AG09309 (cell line): ENCODE results near the gene NUP160.
"Not testable (repeated sequence)": the region's sequence is repeated elsewhere in the genome, so short reads cannot be mapped to it uniquely, and the experiment has no call there.

ENCODE experiments used
- DNase-seq: peaks from one replicate; pipeline ENCODE4 v3.0.0-alpha.2; 2010; ENCODE audit warnings: low read depth
- H3K4me3 ChIP-seq: 2 replicates; pipeline ENCODE4 v1.5.1; 2011; ENCODE audit warnings: mild to moderate bottlenecking, low read depth, low read length, moderate library complexity; ENCODE audit not compliant: control insufficient read depth
- TF ChIP-seq, protein P1 (sequence below): IDR thresholded peaks from 2 replicates; pipeline ENCODE4 v1.5.1; 2011; ENCODE audit warnings: mild to moderate bottlenecking, low read depth, low read length, inconsistent platforms; ENCODE audit not compliant: insufficient read depth, control insufficient read depth; ENCODE audit errors: missing control alignments

Gene NUP160

DNA sequence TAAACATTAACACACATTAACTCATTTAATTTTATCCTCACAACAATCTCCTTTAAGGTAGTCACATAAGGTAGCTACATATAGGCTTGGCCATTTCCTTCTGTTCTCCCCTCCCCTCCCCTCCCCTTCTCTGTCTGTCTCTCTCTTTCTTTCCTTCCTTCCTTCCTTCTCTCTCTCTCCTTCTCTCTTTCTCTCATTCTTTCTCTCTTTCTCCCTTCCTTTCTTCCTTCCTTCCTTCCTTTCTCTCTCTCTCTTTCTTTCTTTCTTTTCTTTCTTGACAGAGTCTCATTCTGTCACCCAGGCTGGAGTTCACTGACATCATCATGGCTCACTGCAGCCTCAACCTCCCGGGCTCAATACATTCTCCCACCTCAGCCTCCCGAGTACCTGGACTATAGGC is 22.3 kb upstream of the NUP160 start:
- TF ChIP-seq, protein P1, sequence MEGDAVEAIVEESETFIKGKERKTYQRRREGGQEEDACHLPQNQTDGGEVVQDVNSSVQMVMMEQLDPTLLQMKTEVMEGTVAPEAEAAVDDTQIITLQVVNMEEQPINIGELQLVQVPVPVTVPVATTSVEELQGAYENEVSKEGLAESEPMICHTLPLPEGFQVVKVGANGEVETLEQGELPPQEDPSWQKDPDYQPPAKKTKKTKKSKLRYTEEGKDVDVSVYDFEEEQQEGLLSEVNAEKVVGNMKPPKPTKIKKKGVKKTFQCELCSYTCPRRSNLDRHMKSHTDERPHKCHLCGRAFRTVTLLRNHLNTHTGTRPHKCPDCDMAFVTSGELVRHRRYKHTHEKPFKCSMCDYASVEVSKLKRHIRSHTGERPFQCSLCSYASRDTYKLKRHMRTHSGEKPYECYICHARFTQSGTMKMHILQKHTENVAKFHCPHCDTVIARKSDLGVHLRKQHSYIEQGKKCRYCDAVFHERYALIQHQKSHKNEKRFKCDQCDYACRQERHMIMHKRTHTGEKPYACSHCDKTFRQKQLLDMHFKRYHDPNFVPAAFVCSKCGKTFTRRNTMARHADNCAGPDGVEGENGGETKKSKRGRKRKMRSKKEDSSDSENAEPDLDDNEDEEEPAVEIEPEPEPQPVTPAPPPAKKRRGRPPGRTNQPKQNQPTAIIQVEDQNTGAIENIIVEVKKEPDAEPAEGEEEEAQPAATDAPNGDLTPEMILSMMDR, result no peak
- H3K4me3 ChIP-seq, result no peak overlapping the region
- DNase-seq, result no peak

DNA sequence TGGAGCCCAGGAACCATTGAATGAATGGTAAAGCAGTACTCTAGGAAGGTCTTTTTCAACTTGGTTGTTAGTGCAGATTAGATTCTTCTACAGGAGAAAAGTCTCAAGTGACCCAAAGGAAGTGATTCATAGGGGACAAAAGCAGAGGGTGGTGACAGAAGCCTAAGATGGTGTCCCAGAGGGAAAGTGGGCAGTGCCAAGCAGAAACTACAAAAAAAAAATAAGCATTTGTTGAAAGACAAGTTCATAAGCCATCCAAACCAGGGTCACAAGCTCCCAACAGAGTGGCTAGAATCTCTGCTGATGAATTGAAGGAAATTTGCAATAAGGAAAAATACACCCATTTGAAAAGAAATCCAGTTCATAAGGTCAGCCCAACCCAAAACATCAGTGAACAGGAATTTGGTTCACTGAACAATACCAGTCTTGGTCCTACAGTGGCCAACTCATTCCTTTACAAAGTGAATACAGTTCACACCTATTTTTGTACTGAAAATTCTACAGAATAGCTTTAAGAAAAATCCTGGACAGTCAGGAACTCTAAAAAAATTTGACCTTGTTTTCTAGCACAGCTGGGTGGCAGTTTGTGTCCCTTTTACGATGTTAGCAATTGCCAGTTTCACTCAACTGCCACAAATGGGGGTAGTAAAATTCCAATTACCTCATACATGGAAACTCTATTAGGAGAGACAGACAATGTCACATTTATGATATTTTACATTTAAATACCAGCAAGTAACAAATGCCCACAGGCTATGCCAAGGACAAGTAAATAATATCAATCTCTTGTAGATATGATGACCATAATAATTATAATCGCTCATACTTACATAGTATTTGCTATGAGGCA is 21.6 kb upstream of the NUP160 start:
- DNase-seq, result no peak
- TF ChIP-seq, protein P1, result no peak
- no peak overlapping the region for H3K4me3 ChIP-seq

DNA sequence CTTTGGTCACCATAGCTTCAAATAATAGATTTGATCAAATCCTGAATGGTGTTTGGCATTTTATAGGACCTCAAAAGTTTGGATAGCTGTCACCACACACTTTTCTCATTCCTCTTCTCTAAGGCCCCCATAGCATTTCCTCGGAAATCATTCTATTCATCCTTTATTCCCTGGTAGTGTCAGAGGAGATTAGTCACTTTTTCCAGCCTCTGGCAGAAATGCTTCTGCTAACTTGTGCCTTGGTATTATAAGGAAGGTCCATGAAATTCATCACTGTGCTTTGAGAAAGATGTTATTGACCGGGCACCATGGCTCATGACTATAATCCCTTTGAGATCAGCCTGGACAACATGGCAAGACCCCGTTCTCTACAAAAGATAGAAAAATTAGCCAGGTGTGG is 19.7 kb upstream of the NUP160 start:
- no peak for DNase-seq

DNA sequence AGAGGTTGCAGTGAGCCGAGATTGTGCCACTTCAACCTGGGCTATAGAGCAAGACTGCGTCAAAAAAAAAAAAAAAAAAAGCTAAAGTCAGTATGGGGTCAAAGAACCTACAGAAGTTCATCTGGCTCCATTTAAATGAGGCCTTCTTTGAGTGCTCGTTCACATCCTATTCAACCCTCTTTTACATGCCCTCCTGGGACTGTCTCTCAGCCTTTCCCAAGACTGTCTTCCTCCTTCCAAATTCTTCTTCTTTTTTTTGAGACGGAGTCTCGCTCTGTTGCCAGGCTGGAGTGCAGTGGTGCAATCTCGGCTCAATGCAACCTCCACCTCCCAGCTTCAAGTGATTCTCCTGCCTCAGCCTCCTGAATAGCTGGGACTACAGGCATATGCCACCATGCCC is 18.7 kb upstream of the NUP160 start:
- not testable (repeated sequence) for H3K4me3 ChIP-seq, DNase-seq

More for the DNA sequence above, 19.7 kb upstream of the NUP160 start:
- no peak overlapping the region for H3K4me3 ChIP-seq
- TF ChIP-seq, protein P1, result no peak

DNA sequence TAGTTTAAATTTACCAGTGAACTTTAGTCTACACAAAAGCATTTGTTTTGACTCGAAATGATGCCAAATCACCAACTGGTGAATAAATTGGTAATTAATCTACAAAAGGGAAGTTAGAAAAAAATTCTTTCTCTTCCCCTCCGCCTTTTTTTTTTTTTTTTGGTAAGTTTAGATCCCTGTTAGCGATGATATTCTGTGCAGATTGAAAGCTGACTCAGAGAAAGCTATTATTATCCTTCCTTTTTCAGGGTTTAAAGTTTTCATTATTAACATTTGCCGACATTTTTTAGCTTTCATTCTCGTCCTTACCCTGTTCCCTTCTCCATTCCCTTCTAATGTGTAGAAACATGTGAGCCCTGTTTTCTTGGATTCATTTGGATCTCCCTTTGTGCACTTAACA is 16.8 kb upstream of the NUP160 start:
- DNase-seq, result no peak
- TF ChIP-seq, protein P1, result no peak
- no peak overlapping the region for H3K4me3 ChIP-seq

DNA sequence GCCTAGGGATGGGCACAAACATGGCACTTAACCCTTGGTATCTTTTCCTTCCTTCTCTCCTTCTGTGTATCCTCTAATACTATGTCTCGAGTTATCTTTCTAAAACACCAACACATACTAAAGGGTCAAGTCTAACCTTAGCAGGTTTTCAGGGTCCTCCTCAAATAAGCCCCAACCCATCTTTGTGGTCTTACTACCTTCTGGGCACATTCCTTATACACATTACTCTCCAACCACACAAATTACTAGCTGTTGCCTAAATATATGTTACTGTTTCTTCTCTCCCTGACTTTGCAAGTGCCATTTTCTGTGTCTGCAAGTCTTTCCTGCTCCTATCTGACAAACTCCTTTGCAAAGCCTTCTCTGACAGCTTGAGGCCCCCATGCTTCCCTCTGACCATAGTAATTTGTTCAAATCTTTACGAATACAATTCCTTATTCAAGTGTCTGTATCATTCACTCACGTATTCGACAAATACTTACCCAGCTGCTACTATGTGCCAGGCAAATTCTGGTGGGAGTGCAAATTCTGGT is 15.8 kb upstream of the NUP160 start:
- H3K4me3 ChIP-seq, result no peak overlapping the region

More for the DNA sequence above, 15.8 kb upstream of the NUP160 start:
- TF ChIP-seq, protein P1, result no peak
- no peak for DNase-seq
